ENCODE data around the gene GAL.
A peak's percentile ranks its signal among the peaks of the same experiment; 100 is the strongest.

GAL gene

GRCh38 chr11:68659158-68659921 is 25.0 kb upstream of the GAL start:
- peak; percentile 98 for DNase-seq

DNA sequence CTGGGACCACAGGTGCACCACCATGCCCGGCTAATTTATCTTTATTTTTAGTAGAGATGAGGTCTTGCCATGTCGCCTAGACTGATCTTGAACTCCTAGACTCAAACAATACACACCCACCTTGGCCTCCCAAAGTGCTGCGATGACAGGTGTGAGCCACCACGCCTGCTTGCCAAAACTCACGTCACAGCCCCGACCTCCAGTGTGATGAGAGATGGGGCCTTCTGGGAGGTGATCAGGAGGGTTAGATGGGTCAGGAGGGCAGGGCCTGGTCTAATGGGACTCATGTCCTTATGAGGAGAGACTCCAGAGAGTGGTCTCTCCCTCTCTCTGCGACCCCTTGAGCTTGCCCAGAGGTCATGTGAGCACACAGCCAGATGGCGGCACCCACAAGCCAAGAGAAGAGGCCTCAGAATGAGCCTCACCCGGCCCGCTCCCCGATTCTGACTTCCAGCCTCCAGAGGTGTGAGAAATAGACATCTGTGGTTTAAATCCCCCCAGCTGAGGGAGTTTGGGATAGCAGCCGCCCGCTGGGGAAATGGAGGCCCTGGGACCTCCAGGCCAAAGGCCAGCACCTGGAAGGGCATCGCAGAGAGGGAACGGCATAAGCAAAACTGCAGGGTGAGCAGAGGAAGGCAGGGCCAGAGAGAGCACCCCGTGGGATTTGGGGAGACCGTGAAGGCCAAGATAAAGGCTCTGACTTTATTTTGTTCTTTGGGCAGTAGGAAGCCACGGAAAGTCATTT is 24.1 kb upstream of the GAL start:
- DNase-seq: no peak

GRCh38 chr11:68661014-68661413 is 23.3 kb upstream of the GAL start:
- DNase-seq: no peak

DNA sequence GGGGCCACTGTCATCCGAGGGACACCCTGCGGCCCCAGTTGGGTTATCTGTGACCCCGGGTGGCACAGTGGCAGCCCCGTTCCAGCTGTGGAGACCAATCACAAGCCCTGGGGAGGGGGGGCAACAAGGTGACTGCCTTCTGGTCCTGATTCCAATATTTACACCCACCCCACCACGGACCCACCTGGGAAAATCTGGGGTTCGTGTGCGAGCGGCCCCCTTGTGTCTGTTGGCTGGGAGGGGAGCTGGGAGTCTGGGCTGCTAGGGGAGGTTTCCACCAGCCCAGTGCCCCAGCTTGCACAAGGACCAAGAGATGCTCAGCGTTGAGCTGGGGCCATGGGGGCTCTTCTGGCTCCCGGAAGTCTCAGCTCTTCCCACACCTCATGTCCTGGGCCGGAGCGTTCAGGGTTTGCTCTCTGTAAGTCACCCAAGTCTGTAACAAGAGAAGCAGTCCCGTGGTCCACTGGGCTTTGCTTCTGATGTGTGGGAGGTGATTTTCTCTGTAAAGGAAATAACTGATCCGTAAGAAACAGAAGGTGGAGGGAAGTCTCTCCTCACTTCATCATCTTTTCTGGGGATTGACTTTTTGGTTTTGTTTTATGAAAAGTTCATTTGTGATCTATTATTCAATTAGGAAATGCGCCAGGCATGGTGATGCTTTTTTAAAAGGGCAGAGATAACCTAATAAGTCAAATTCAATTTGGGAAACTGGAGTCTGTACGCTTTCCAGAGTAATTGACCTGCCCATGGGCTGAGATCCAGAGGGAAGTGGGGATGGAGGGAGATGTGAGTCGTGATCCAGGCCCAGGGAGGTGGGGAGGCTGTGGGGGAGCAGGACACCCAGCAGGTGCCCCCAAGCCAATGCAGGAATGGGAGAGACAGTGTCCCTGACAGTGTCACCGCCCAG is 22.4 kb upstream of the GAL start:
- DNase-seq: no peak

- DNase-seq: no peak
These were observed 20.8 kb upstream of the GAL start for GRCh38 chr11:68663482-68664010.

DNA sequence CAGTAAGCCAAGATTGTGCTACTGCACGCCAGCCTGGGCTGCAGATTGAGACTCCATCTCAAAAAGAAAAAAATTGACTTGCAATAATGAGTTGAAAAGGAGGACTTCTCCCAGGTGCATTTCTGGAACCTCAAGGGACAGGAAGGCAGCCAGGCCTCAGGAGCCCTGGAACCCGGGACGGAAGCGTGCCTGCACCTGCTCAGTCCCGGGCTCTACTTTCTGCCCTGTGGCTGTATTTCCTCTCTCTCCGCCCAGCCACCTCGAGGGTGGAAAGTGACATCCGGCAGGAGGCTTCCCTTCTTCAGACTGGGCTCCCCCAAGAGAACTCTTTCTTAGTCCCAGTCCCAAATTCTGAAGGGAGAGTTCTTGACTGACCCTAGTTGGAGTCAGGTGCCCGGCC is 20.2 kb upstream of the GAL start:
- no peak for DNase-seq

GRCh38 chr11:68664906-68665305 is 19.4 kb upstream of the GAL start:
- no peak for DNase-seq

DNA sequence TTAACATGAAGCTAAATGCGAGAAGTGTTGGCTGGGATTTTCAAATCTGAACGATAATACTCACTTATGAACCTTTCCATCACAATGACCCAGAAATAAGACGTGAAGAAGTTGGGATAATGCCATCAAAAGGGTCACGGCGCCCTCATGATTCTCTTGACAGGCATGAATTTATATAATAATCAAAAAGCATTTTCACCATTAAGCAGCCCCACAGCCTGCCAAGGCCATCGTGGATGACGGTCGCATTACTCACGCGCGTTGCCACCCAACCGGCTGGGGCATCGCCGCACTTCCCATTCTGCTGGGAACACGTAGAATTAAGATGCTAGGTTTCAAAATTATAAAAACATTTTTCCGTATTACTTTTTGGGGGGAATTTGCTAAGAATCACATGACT is 18.9 kb upstream of the GAL start:
- no peak for DNase-seq

DNA sequence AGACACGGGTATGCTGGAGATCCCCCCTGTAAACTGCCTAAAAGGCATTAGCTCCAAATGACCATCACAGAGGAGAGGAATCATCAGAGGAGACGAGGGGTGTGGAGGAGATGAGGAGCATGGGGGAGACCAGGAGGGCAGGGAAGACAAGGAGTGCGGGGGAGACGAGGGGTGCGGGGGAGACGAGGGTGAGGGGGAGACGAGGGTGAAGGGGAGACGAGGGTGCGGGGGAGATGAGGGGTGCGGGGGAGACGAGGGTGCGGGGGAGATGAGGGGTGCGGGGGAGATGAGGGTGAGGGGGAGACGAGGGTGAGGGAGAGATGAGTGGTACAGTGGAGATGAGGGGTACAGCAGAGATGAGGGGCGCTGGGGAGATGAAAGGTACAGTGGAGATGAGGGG is 17.5 kb upstream of the GAL start:
- DNase-seq: no peak

DNA sequence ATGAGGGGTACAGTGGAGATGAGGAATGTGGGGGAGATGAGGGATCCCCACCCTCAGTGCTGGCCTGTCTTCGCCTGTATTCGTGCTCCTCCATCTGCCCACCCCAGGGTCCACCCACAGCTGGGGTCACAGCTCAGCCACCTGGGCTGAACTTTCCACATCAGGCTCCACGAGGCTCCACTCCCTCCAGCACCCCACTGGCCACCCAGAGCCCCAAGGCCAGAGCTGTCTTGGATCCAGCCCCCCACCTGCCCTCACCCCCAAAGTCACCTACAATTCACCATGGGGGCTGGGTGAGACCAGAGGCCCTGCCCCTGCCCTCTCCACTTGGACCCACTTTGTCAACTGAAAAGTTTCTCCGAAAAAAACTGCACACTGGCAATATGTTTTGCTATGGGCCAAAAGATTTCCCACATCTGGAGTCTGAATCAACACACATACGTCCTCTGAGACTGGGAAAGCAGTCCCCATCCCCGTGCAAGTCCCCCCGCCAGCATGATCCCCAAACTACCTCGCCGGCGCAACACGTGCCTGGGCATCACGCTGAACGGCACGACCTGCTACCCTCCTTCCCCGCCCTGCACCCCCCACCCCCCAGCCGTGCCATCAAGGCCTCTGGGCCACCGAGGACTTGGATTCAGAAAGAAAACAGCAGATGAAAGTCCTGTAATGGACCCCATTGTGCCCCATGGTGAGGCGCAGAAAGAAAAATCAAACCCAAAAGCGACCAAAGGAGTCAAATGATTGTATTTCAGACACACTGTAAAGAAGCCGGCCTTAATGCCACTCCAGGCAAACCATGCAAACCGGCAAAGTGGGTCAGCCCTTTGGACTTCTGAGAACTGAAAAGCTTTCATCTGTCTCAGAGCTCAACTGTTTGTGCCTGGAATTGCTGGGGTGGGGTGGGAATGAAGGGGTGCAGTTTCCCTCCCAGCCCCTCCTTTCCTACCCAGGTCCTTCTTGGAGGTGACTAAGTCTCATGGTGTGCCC is 16.5 kb upstream of the GAL start:
- DNase-seq: no peak

GRCh38 chr11:68669301-68670090 is 14.8 kb upstream of the GAL start:
- no peak for DNase-seq

DNA sequence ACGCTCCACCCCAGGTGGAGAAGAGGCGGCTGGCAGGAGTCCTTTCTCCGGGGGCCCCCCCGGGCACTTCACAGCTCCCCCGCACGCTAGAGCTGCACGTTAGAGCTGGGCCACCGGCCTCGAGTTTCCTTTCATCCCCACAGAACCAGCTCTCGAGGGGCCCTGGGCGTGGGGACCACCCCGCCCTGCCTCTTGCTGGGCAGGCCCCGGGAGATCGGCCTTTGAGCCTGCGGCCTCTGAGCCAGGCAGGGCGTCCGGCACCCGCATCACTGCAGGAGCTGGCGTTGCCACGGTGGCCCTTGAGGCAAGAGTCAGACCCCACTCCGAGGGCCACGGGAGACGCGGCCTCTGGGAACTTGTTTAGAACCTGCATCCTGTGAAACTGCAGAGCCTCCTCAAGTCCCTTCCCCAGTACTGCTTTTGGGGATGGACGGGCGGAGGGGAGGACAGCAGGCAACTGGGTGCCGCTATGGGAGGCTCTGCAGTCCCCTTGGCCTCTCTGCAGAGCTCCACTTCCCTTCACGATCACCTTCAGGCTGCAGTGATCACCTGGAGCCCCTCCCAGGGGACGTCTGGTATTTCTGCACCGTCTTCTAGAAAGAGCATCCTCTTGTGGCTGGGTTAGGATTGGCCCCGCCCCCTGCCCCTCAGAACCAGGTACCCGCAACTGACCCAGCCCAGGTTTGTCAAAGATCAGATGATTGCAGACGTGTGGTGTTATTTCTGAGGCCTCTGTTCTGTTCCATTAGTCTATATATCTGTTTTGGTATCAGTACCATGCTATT is 13.9 kb upstream of the GAL start:
- no peak for DNase-seq

DNA sequence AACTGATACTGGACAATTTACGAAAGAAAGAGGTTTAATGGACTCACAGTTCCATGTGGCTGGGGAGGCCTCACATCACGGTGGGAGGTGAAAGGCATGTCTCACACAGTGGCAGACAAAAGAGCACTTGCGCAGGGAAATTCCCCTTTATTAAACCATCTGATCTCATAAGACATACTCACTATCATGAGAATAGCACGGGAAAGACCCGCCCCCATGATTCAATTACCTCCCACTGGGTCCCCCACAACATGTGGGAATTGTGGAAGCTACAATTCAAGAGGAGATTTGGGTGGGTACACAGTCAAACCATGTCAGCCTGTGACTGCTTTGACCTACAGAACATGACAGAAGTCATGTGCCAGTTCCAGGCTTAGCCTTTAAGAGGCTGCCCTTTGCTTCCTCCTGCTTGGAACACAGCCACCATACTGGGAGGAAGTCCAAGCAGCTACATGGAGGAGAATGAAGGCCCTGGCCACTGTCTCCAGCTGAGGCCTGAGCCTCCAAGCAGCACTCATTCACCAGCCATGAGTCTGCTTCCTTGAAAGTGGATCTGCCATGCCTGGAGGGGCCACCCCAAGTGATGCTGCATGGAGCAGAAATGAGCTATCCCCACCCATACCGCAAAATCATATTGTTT is 10.9 kb upstream of the GAL start:
- DNase-seq: peak; percentile 18

DNA sequence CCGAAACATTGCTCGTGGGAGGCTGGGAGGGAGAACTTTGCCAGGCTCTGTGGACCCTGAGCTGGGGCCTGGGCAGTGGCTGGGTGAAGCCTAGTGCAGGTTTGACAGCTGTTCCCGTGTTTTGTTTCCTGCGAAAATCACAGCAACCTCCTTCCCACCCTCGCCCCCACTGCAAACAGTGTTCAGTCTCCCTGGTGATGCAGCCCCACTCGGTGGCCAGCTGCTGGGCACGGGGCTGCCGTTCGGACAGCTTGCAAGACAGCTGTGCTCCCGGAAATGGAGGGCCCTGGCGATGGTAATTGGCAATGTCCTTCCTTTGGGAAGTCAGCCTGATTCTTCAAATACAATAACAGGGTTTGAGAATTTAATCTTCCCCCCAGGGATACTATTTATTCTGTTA is 10.4 kb upstream of the GAL start:
- peak; percentile 48 for DNase-seq

- DNase-seq: no peak
These were observed 9.9 kb upstream of the GAL start for GRCh38 chr11:68674461-68674860.

DNA sequence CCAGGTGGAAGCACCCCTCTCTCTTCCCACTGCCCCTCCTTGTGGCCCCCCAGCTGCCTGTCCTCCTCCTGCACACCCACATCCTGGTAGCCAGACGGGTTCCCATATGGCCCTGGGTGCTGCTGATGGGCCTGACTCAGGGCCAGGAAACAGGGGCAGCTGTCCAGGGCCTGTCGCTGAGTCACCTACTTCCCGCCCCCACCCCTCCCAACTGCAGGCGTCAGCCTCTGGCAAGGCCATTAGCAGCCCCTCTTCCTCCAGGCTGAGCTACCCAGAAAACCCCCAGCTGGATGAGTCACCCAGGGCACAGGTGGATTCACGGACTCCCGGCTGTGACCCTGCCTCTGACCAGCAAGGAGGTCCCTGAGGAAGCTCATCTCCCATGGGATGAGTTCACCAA is 6.9 kb upstream of the GAL start:
- DNase-seq: peak; percentile 79

GRCh38 chr11:68678031-68678441 is 6.3 kb upstream of the GAL start:
- no peak for DNase-seq

DNA sequence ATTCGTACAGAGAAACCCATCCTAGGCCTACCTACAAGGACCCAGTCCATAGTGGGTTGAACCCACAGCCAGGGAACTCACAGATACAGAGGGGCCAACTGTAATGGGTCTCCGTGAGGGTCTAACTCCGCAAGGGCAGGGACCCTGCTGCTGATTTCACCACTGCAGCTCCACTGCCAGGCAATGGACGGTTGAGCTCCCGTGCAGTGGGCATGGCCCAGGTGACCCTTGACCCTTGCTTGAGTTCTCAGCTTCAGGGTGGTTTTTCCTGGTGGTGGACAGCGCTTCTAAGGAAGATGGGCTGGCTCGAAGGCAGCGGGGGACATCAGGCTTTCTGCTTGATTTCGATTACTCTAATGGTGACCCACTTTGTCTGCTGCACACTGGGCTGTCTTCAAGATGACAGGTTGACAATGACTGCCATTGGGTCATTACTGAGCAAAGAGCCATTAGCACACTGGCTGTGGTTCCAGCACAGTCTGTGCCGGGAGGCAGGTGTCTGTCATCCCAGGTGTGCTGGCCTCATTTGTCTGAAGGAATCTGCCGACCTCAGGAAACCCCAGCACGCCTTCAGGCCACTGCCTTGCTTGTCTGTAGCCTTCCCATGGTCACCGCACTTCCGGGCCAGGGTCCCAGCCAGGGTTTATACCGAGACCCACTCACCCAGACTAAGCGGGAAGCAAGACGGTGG is 3.7 kb upstream of the GAL start:
- no peak for DNase-seq

DNA sequence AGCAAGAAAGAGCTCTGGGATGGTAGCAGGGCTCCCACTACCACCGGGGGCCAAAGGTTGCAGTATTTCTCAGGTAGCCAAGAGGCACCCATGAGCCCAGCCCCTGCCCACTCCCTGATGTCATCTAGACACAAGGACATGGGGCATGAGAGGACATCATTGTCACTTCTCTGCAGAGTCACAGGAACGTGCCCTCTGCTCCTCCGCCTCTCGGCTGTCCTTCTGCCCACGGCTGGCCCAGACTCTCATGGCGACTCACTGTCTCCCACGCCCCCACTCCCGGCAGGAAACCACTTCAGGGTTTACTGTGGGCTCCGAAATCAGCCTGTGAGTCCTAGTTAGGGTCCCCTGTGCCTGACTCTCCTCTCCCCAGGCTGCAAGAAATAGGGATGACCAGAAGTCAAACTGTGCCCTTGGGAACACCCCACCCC is 1.8 kb upstream of the GAL start:
- DNase-seq: no peak
